Neural cell (in vitro differentiated cells): ENCODE data around the gene LIN9.

ENCODE experiments used
- EP300 ChIP-seq: fragments of 450-650 bp; conservative IDR thresholded peaks from 2 replicates; pipeline ENCODE4 v1.6.1; 2014; ENCODE audit warnings: antibody characterized with exemption, mild to moderate bottlenecking, moderate library complexity; ENCODE audit not compliant: poor library complexity, severe bottlenecking
- EZH2 ChIP-seq: fragments of 200-600, 300-800 bp; shearing (Covaris generic), sonication (generic); IDR thresholded peaks from 2 replicates; pipeline ENCODE4 v1.6.1; 2014; ENCODE audit warnings: antibody characterized with exemption, low read length, borderline replicate concordance, mild to moderate bottlenecking; ENCODE audit not compliant: insufficient read depth, poor library complexity, severe bottlenecking
- POLR2AphosphoS5 ChIP-seq: IDR thresholded peaks from 2 replicates; pipeline ENCODE4 v1.6.1; 2012
- RAD21 ChIP-seq: fragments of 450-650 bp; conservative IDR thresholded peaks from 2 replicates; pipeline ENCODE4 v1.6.1; 2014; ENCODE audit warnings: antibody characterized with exemption, mild to moderate bottlenecking, moderate library complexity
- SMC3 ChIP-seq: fragments of 450-650 bp; conservative IDR thresholded peaks from 2 replicates; pipeline ENCODE4 v1.6.1; 2014; ENCODE audit warnings: antibody characterized with exemption, mild to moderate bottlenecking, moderate library complexity; ENCODE audit not compliant: poor library complexity
- TAF1 ChIP-seq: IDR thresholded peaks from 2 replicates; pipeline ENCODE4 v1.6.1; 2012; ENCODE audit warnings: low read depth
- TF ChIP-seq, protein P1 (sequence below): fragments of 450-650 bp; IDR thresholded peaks from 2 replicates; pipeline ENCODE4 v1.5.1; 2014; ENCODE audit warnings: antibody characterized with exemption, mild to moderate bottlenecking, moderate library complexity; ENCODE audit not compliant: poor library complexity, severe bottlenecking

GRCh38 chr1:226203655-226204054 lies 105.3 kb downstream of the LIN9 start:
- no peak for TF ChIP-seq POLR2AphosphoS5
- TF ChIP-seq, protein P1, sequence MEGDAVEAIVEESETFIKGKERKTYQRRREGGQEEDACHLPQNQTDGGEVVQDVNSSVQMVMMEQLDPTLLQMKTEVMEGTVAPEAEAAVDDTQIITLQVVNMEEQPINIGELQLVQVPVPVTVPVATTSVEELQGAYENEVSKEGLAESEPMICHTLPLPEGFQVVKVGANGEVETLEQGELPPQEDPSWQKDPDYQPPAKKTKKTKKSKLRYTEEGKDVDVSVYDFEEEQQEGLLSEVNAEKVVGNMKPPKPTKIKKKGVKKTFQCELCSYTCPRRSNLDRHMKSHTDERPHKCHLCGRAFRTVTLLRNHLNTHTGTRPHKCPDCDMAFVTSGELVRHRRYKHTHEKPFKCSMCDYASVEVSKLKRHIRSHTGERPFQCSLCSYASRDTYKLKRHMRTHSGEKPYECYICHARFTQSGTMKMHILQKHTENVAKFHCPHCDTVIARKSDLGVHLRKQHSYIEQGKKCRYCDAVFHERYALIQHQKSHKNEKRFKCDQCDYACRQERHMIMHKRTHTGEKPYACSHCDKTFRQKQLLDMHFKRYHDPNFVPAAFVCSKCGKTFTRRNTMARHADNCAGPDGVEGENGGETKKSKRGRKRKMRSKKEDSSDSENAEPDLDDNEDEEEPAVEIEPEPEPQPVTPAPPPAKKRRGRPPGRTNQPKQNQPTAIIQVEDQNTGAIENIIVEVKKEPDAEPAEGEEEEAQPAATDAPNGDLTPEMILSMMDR, result no peak
- no peak for TF ChIP-seq RAD21
- TF ChIP-seq TAF1, result no peak
- no peak for TF ChIP-seq SMC3
- TF ChIP-seq EZH2, result no peak
- TF ChIP-seq EP300, result no peak
